DOHH2 (cell line): ENCODE measurements around the gene ITPRIPL2.
A peak's percentile ranks its signal among the peaks of the same experiment; 100 is the strongest.

Experiments
- H3F3A ChIP-seq: fragments of 200-600 bp; sonication (generic), shearing (Covaris generic); 2 replicates; pipeline ENCODE4 v1.6.0; 2016; ENCODE audit warnings: antibody characterized with exemption, mild to moderate bottlenecking; ENCODE audit not compliant: control insufficient read depth, insufficient read depth
- H3K27ac ChIP-seq: fragments of 200-600 bp; sonication (generic); 2 replicates; pipeline ENCODE4 v1.5.1; 2014; ENCODE audit warnings: low read depth, mild to moderate bottlenecking, low read length, moderate library complexity
- H3K27me3 ChIP-seq: fragments of 200-600 bp; sonication (generic); 2 replicates; pipeline ENCODE4 v1.6.1; 2014; ENCODE audit warnings: mild to moderate bottlenecking, low read length, mixed read lengths; ENCODE audit not compliant: control insufficient read depth
- H3K36me3 ChIP-seq: fragments of 200-600 bp; sonication (generic); 2 replicates; pipeline ENCODE4 v1.6.1; 2014; ENCODE audit warnings: mild to moderate bottlenecking, low read length, moderate library complexity, mixed read lengths; ENCODE audit not compliant: control insufficient read depth
- H3K4me1 ChIP-seq: fragments of 200-600 bp; sonication (generic); 2 replicates; pipeline ENCODE4 v1.6.1; 2014; ENCODE audit warnings: mild to moderate bottlenecking, low read length, mixed read lengths; ENCODE audit not compliant: control insufficient read depth
- H3K4me2 ChIP-seq: fragments of 200-600 bp; sonication (generic); 2 replicates; pipeline ENCODE4 v1.6.0; 2014; ENCODE audit warnings: mild to moderate bottlenecking, low read length, moderate library complexity
- H3K4me3 ChIP-seq: fragments of 200-600 bp; sonication (generic); 2 replicates; pipeline ENCODE4 v1.5.1; 2014; ENCODE audit warnings: mild to moderate bottlenecking, low read length, mixed read lengths
- H3K79me2 ChIP-seq: fragments of 200-600 bp; sonication (generic); 2 replicates; pipeline ENCODE4 v1.6.1; 2014; ENCODE audit warnings: mild to moderate bottlenecking, low read length, mixed read lengths; ENCODE audit not compliant: control insufficient read depth
- H3K9me2 ChIP-seq: fragments of 200-600 bp; sonication (generic); replicated peaks from 2 replicates; pipeline ENCODE4 v1.6.1; 2014; ENCODE audit warnings: mild to moderate bottlenecking, low read length, mixed read lengths; ENCODE audit not compliant: control insufficient read depth
- H3K9me3 ChIP-seq: fragments of 200-600 bp; sonication (generic); 2 replicates; pipeline ENCODE4 v1.6.1; 2014; ENCODE audit warnings: antibody characterized with exemption, low read length, mixed read lengths; ENCODE audit not compliant: control insufficient read depth, insufficient read depth
- H4K20me1 ChIP-seq: fragments of 200-600 bp; sonication (generic); 2 replicates; pipeline ENCODE4 v1.6.0; 2014; ENCODE audit warnings: low read depth, mild to moderate bottlenecking, antibody characterized with exemption, low read length, moderate library complexity; ENCODE audit not compliant: control insufficient read depth, insufficient read depth
- EZH2phosphoT487 ChIP-seq: fragments of 200-600 bp; sonication (generic); IDR thresholded peaks from 2 replicates; pipeline ENCODE4 v1.6.1; 2017; ENCODE audit warnings: borderline replicate concordance, mild to moderate bottlenecking, antibody characterized with exemption, low read length, moderate library complexity, mixed read lengths
- TF ChIP-seq, protein P1 (sequence below): fragments of 200-600 bp; sonication (generic); IDR thresholded peaks from one replicate; pipeline ENCODE4 v1.5.1; 2014; ENCODE audit warnings: antibody characterized with exemption, mild to moderate bottlenecking, low read depth, low read length; ENCODE audit not compliant: poor library complexity, severe bottlenecking

Gene ITPRIPL2

DNA sequence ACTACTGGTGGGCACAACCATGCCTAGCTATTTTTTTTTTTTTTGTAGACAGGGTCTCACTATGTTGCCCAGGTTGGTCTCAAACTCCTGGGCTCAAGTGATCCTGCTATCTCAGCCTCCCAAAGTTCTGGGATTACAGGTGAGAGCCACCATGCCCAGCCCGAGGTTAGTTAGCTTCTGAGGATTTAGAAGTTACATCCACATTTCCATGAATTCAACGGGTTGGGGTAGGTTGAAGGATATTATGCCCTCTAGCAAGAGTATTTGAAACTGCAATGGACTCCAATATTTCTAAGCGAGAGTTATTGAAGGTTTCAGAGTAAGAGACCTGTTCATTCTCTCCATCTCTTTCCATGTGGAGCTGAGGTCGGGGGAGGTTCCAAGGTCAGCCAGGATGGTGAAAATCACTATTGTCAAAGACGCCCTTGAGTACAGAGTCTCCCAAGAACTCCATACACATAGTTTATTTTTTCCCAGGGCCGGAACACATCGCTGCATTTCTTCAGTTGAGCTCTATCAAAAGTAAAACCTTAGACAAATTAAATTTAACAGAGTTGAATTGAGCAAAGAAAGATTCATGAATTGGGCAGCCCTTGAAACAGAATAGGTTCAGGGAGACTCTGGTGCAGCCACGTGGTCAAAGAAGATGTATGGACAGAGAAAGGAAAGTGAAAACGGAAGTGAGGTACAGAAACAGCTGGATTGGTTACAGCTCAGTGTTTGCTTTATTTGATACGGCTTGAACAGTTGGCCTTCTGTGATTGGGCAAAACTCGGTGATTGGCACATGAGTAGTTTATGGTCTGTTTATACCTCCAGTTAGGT, 19.0 kb upstream of the ITPRIPL2 start:
- Histone ChIP-seq H3K79me2 (no peaks in the 10 kb centered on the region), H3K36me3 (no peaks in the 10 kb centered on the region), H3F3A (no peaks in the 10 kb centered on the region), H3K9me2 (no peaks in the 10 kb centered on the region), H4K20me1 (no peaks in the 10 kb centered on the region), H3K27me3 (no peaks in the 10 kb centered on the region), H3K4me3 (0 out of 2 replicates have a peak overlapping the region, but pooled peaks have one; percentile 18), H3K9me3 (peaks cover 6% of the 10 kb centered on the region; the same call in 1 of the 2 replicates), H3K4me2 (0 out of 2 replicates have a peak overlapping the region, but pooled peaks have one; percentile 0), H3K4me1 (peaks cover 6% of the 10 kb centered on the region), H3K27ac (no peak overlapping the region)
- TF ChIP-seq, protein P1, sequence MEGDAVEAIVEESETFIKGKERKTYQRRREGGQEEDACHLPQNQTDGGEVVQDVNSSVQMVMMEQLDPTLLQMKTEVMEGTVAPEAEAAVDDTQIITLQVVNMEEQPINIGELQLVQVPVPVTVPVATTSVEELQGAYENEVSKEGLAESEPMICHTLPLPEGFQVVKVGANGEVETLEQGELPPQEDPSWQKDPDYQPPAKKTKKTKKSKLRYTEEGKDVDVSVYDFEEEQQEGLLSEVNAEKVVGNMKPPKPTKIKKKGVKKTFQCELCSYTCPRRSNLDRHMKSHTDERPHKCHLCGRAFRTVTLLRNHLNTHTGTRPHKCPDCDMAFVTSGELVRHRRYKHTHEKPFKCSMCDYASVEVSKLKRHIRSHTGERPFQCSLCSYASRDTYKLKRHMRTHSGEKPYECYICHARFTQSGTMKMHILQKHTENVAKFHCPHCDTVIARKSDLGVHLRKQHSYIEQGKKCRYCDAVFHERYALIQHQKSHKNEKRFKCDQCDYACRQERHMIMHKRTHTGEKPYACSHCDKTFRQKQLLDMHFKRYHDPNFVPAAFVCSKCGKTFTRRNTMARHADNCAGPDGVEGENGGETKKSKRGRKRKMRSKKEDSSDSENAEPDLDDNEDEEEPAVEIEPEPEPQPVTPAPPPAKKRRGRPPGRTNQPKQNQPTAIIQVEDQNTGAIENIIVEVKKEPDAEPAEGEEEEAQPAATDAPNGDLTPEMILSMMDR: no peak
- TF ChIP-seq EZH2phosphoT487: no peak

DNA sequence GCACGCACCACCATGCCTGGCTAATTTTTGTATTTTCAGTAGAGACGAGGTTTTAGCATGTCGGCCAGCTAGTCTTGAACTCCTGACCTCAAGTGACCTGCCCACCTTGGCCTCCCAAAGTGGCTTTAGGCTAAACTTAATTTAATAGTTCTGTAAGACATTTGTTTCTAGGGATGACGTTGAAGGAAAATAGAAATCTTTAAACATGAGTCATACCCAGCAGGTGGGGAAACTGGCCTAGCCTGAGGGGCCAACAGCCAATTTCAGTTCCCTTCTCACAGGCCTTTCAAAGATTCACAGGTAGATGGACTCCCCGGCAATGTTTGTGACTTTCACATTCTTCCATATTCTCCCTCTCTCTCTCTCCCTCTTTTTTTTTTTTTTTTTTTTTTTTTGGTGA, 18.1 kb upstream of the ITPRIPL2 start:
- H4K20me1 ChIP-seq: no peaks in the 10 kb centered on the region
- H3K27ac ChIP-seq: no peak overlapping the region
- no peaks in the 10 kb centered on the region for H3K79me2 ChIP-seq
- peaks cover 6% of the 10 kb centered on the region; the same call in 1 of the 2 replicates for H3K9me3 ChIP-seq
- no peak overlapping the region for H3K4me2 ChIP-seq
- no peaks in the 10 kb centered on the region for H3K36me3 ChIP-seq
- H3K9me2 ChIP-seq: no peaks in the 10 kb centered on the region
- H3K4me1 ChIP-seq: peaks cover 6% of the 10 kb centered on the region
- TF ChIP-seq, protein P1: no peak
- no peak for TF ChIP-seq EZH2phosphoT487
- no peak overlapping the region for H3K4me3 ChIP-seq
- H3K27me3 ChIP-seq: no peaks in the 10 kb centered on the region
- H3F3A ChIP-seq: no peaks in the 10 kb centered on the region

GRCh38 chr16:19098173-19098572, 15.6 kb upstream of the ITPRIPL2 start:
- no peak overlapping the region for H3K4me2 ChIP-seq
- no peaks in the 10 kb centered on the region for H3K36me3 ChIP-seq
- peaks cover 6% of the 10 kb centered on the region for H3K4me1 ChIP-seq
- no peaks in the 10 kb centered on the region for H3K79me2 ChIP-seq
- no peaks in the 10 kb centered on the region for H3F3A ChIP-seq
- no peaks in the 10 kb centered on the region for H4K20me1 ChIP-seq
- peaks cover 6% of the 10 kb centered on the region; the same call in 1 of the 2 replicates for H3K9me3 ChIP-seq
- no peak overlapping the region for H3K4me3 ChIP-seq
- H3K27ac ChIP-seq: no peak overlapping the region
- H3K9me2 ChIP-seq: no peaks in the 10 kb centered on the region
- TF ChIP-seq, protein P1: no peak
- no peak for TF ChIP-seq EZH2phosphoT487
- H3K27me3 ChIP-seq: no peaks in the 10 kb centered on the region
